AG20443 (cell line): Measurements from ENCODE around the gene GBX1.

Experiments
- DNase-seq: peaks from one replicate; pipeline ENCODE4 v3.0.0; 2012; ENCODE audit warnings: low spot score, mixed read lengths

GBX1 gene

DNA sequence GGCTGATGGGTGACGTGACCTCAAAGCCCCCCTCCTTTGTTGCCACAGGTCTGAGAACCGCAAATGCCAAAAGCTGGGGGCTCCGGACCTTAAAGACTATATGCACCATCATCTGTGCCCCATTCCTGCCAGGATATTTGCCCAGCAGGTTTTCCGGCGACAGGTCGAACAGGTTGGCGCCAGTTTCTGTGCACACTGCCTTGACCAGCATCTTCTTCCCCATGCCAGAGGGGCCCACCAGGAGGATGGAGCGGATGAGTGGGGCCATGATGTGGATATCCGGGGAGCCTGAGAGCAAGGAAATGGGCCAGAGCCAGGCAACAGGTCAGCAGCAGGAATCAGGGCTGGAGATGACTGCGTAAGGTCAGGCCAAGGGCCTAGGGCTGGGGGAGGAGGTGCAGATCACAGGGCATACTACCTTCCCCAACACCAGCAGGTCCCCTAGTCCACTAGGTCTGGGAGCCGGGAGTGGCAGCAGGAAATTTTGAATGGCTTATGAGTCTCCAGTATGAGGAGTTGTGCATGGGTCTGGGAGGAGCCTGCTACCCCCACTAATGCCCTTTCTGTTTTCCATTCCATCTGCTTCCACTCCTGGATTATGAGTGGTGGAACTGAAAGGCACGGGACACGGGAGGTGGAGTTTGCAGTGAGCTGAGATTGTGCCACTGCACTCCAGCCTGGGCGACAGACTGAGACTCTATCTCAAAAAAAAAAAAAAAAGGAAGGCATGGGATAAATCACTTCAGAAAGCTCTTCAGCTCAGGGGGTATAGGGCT is 25.9 kb upstream of the GBX1 start:
- no peak for DNase-seq

DNA sequence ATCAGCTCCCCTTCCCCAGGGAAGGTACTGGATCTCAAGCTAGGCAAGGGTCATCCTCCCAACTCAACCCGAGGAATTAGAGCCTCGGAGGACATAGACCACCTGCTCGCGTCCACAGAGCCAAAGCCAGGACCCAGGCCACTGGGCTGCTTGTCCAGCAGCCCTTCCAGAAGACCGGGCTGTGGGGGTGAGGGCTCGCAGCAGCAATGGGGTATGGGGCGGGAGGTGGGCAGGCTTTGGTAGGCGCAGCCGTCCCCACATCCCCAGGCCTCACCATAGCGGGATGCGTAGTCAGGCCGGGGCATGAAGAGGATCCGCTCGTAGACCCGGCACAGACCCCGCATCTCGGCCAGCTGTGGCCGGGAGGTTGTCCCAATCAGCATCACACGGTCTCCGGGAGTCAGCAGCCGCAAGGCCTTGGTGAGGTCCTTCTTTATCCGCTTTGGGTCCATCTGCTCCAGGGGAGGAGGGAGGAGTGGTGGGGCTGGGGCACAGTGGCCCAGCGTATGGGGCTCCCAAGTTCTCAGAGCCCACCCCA is 24.6 kb upstream of the GBX1 start:
- DNase-seq = no peak

DNA sequence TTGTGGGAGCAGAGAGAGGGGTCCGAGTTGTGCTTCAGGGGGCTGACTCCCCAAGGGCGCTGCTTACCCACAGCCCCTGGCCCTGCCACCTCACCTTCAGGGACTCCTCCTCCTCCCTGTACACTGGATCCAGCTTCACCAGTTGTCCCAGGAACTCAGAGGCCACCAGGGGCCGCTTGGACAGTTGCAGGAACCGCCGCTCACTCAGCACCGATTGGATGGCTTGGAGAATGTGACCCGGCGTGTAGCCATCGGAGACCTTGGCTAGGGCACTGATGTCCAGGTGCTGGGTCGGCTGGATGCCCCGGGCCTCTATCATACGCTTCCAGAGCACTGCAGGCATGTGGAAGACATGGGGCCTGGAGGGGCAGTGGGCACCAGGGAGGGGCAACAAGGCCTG is 24.1 kb upstream of the GBX1 start:
- no peak for DNase-seq

DNA sequence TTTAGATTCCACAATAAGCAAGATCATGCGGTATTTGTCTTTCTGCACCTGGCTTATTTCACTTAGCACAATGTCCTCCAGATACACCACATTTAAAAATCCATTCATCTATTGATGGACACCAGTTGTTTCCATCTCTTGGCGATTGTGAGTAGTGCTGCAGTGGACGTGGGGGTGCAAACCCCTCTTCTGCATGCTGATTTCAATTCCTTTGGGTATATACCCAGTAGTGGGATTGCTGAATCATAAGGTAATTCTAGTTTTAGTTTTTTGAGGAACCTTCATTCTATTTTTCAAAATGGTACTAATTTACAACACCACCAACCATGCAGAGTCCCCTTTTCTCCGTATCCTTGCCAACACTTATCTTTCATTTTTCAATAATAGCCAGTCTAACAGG is 21.5 kb upstream of the GBX1 start:
- DNase-seq = no peak

DNA sequence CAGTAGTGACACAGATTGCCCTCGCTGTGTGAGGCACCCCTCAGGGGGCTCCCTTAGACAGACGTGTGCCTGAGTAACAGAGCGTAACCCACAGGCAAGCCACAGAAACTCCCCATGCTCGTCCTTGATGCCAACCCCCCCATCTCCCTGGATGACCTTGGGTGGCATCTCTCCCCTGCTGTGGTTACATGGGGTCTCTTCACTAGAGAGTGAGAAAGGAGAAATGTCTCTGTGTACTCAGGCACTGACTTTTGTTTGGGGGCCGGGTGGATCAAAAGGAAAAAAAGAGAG is 20.7 kb upstream of the GBX1 start:
- no peak for DNase-seq

DNA sequence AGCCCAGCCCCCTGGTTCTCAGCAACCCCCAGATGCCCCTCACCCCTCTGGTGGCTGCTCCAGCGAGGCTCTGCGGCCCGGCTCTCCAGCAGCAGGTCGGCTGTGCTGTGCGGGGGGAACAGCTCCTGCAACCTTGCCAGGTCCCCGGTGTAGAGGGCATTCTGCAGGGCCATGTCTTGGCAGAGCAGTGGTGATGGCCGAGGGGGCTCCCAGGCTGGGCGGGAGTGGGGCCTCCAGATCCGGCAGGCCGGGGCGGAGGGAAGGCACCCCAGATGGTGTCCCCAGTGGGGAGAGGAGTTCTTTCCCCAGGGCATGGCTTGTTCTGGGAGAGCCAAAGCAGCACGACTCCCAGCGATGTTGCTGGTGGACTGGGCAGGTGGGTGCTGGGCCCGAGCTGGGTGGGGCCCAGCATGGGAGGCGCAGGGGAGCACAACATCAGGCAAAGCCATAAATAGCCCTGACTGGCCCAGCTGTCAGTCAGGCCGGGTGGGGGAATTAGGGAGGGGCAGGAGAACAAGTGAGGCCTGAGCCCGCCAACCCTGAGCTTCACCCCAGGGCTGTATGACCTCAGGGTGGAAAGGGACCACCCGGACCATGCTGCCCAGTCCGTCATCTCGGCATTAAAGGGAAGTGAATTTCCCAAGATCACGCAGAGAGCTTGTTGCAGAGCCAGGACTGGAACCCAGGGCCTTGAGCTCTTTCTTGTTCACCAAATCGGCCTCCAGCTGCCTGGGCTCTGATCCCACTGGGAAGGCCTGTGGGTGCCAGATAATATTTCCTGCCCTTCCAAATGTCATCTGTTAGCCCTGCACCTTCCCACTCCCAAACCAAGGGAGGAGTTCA is 20.1 kb upstream of the GBX1 start:
- DNase-seq = no peak

DNA sequence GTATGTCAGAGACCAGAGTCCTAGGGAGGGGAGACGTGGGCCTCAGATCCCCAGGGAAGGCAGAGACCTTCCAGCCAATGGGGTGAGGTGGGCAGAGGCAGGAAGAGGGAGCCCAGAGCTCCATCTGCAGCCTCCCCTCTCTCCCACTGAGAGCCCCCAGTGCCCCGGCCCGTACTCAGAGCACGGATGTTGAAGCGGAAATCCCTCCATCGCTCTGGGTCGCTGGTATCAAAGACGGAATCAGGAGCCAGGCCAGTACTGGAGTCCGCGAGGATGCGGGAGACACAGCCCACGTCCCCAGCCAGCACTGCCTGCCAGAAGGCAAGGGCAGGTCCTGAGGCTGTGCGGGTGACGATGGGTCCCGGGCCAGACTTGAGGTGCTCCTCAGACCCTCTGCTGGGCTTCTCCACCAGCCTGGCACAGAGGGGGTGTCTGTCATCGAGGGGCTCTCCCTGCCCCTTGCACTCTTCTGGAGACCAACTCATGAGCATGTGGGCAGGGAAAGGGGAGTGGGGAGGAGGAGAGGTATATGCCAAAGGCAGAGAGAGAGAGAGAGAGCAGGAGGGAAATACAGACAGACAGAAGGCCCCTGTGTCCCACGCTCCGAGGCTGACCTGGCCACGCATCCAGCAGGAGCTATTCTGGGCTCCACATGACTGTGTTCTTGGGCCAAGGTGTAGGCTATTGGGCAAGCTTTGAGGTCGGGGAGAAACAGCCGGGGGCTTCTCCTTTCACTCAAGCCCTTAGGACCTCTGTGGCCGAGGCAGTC is 19.3 kb upstream of the GBX1 start, which contains the start of gene ASB10:
ASB10 (minus strand) TSS at position 611 of the 769 bp plus-strand sequence; CDS start at position 491, 120 bp downstream.
- DNase-seq = no peak

DNA sequence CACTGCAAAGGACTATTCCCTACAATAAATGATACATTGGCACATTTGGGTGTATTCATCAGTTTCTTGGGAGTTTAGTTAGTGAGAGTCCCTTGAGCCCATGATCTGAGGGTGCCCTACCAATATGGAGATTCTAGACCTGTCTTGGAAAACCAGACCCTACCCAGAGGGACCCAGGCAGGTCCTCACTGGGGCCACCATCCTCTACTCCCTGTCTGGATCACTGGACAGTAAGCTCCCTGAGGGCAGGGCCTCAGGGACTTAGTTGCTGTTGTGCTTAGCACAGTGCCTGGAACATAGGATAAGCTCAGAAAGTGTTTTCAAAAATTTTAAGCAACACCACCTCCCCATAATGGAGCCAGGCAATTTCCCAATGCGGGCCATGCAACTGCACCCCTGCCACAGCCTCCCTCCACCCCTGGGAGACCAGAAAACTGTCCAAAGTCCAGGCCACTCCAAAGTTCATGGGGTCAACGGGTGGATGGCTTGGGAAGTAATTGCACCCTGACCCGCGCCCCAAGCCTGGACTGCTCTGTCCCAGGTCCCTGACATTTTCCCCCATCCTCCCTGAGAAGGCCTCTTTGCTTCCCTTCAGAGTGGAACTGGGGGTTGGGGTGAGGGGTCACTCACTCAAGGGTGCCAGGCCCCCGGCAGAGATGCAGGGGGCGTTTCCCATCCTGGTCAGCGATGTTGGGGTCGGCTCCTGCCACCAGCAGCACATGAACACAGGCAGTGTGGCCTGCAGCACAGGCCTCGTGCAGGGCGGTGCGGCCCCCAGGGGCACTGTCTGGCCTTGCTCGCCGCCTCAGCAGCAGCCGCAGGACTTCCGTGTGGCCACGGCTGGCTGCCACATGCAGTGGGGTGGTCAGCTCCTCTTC is 18.5 kb upstream of the GBX1 start:
- no peak for DNase-seq

DNA sequence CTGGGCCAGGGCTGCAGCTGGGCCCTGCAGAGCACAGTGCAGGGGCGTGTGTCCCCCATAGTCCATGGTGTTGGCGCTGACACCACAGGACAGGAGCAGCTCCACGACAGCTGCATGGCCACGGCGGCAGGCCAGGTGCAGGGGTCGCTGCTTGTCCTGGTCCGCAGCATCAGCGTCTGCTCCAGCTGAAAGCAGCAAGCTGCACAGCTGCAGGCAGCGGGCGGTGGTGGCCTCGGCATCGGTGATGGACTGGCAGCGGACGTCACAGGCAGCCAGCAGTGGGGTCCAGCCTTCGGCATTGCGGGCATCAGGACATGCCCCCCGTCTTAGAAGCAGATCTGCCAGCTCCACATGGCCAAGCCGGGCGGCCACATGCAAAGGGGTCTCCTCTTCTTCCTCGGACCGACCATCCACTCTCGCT is 13.5 kb upstream of the GBX1 start:
- DNase-seq = no peak

DNA sequence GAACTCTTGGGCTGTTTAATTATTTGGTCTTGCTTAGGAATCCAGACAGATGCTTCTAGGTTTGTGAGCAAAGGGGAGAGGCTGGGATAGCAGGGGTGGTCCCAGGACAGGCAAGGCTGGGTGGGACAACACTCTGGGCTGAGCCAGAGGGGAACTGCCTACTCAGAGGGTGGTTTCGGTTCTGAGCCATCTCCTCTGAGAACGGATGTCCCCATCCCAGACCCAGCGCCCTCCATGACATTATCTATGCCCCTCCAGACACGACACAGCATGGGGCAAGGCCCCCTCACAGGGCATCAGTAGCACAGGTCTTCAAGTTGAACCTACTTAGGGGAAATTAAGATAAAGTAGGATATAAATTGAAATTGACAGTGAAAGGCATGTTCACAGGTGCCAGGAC is 12.5 kb upstream of the GBX1 start:
- DNase-seq = no peak

DNA sequence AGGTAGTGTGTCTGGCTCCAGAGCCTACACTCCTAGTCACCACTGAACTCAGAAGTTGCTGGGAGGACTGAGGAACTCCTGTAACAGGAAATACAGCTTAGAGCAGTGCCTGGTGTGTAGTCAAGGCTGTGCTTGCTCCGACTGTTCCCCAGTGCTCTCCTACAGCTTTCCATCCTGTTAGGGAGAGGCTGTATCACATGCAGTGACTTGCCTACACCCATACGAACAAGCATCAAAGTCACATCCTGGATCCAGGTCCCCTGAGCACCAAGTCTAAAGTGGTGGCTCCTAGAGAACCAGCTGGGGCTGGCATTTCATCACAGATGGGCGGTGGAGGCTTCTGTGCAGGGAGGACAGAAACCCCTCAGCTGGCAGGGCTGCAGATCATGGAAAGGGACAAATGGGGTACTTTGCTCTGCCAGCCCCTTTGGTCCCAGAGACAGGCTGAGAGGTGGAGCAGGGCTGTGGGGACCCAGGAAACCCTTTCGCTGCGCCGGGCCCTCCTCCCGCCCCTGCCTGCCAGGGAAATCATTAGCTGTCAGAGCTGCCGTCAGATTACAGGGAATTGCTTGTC is 11.9 kb upstream of the GBX1 start:
- DNase-seq = no peak

DNA sequence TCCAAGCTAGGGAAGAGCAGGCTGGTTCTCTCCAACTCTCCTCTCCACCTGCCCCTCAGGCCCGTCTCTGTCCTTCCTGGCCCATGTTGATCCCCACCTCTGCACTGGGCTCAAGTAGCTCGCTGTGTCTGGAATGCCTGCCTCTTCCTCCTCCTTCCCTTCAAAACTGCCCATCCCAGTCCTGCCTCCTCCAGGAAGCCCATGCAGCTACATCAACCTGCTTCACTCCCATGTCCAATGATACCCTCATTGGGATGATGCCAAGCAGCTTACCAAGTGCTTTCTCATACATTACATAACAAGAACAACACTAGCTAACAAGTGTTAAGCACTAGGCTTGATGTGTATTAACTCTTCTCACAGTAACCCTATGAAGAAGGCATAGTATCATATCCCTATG is 11.3 kb upstream of the GBX1 start:
- no peak for DNase-seq

DNA sequence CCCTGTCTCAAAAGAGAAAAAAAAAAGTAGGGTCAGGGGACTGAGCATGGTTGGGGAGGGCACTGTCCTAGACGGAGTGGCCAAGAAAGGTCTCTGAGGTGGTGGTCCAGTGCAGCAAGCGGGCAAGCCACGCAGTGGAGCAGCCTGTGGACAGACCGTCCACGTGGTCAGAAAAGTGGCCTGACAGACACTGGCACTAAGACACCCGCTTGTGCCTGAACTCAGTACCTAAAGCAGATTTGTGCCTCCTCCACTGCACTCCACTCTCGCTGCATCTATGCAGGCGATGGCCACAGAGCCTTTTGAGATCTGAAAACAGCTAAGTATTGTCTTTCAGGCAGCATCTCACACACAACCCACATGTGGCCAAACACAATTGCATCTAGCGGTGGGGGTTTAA is 10.7 kb upstream of the GBX1 start:
- no peak for DNase-seq

DNA sequence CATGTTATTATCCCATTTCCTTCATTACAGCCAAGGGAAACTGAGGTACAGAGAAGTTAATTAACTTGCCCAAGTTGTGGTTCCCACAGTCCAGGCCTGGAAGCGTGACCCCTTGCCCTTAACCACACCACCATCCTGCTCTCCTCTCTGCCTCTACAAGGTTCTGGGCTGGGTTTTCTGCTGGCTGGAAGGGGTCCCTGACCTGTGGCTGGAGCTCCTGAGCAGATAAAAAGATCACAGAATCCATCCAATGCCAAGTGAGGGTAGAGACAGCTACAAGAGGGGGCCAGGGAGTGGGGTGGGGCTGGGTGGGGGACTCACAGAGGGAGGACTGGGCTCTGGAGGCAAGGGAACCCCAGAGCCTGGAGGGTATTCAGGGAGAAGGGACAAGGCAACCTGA is 9.8 kb upstream of the GBX1 start:
- DNase-seq = no peak

DNA sequence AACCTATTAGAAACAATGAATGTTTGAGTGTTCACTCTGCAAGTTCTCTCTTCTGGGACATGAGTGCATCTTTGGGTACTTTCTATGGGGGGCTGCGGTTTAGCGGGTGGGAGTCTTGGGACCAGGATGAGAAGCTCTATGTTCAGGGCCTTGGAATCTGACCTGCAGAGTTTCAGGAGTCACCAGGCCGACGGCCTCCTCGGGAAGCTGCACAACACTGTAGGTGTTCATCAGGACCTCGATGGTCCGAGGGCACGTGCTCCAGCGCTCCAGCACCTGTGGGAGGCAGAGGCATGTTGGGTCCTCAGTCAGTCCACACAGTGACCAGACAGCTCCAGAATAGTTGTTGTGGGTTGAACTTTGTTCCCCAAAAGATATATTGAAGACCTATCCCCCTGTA is 8.9 kb upstream of the GBX1 start:
- no peak for DNase-seq

DNA sequence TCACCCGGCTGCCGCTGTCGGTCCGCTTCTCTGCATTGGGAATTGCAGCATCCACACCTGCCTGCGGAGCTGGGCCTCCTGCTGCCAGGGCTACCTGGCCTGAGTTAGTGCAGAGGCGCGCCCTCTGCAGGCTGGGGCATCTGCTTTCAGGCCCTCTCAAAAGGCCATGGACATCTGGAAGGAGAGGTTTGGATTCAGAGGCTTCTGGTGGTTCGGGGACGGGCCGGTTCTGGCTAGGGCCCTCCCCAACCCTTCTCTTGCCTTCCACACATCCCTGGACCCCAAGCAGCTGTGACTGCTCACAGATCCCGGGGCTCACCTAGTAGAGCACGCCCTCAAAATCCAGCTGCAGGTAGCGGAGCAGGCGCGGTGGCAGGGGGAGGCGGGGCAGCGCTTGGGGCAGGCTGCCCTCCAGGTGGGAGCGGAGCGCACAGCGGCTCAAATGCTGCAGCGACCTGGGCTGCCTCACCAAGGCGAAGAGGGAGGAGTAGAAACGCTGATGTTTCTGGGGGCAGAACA is 8.4 kb upstream of the GBX1 start:
- no peak for DNase-seq

DNA sequence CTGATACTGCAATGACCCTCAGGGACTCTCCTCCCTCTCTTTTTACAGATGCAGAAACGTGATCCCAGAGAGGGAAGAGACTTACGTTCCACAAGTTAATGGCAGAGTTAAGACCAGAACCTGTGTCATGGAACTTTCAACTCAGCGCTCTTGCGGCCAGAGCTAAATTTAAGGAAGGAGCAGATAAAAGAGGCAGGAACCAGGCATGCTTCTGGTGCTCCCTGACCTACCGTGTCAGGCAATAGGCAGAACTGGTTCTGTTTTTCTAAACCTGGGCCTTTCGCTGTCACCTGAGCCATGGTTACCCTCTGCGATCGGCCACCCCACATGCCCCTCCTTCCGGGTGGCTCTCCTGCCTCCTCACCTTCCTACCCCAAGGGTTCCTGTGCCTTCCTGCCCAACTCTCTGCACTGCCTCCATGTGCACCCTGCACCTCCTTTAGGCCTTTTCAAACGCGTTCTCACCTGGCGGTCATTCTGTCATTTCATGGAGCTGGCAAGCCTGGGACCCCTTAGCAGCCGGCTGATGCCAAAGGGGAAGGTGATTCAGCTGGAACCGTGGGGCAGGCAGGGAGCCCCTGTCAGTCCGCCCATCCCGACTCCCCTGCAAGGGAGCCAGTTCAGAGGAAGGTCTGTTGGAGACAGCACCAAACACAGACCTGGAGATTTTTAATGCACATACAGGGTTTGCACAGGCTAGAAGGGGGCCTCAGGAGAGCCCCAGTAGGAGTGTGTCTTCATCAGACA is 7.7 kb upstream of the GBX1 start:
- no peak for DNase-seq

DNA sequence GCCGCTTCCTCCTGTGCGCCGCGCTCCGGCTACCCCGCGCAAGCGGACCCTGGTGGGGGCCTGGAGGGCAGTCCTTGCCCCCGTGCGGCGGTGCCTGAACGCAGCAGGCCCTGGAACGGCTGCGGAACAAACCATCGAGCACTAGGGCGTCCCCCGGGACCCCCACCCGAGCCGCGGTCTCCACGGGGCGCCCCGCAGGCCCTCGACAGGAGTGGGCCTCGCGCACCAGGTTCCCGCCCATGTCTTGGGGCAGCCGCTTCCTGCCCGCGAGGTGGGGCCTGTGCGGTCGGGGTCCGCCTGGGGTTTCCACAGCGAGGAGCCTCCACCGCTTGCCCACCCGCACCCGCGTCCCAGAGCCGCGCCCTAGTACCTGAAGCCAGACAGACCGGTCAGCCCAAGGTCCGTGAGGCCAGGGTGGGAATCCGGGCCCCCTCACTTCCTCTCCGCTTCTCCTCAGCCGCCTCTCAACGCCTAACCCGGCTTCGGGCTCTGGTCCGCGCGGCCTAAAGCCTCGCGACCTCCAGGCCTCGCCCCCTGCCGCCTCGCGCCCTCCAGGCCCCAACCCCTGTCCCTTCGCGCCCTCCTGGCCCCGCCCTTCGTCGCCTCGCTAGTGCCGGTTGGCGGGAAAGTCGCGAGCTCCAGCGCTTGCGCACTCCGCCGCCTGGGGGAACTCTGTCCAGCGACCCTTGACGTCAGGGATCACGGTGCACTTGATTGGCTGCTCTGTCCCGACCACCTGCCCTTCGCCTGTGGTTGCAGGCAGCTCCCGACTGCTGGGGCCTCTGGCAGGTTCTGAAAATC is 7.0 kb upstream of the GBX1 start:
- DNase-seq = peak; percentile 55
